A172 (cell line): ENCODE measurements around the gene ANTXR1. TPM values are rescaled to one million over a fixed set of nuclear protein-coding genes. Genes with fewer than 3 reads are reported as not detected.
A peak's percentile ranks its signal among the peaks of the same experiment; 100 is the strongest.

Source experiments
- DNase-seq: peaks from one replicate; pipeline ENCODE4 v3.0.0-alpha.2; 2015; ENCODE audit warnings: low spot score
- total RNA-seq: library from RNA; depleted of rRNA; stranded (reverse); fragments of >200 nt; shearing (Covaris generic); gene quantifications from 2 replicates; pipeline ENCODE4 v1.2.3, GENCODE V29; 2014

ANTXR1 gene
- total RNA-seq, 1 experiment from 2014 or later = 83.5 TPM

DNA sequence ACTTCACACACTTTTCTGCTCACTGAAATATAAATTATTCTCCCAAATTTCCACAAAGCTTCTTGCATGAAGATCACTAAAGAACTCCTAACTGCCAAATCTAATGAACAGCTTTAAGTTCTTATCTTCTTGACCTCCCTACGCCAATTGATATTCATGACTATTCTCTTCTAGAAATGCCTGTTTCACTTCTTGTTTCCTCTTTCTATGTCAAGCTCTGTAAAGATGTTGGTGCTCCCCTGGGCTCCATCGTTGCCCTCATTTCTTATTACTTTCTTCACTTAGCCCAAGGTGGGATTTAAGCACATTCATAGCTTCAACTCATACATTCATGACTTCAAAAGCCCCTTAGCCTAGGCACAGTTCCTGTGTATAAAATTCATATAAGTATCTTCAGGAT is 9.2 kb upstream of the ANTXR1 start:
- DNase-seq = no peak

DNA sequence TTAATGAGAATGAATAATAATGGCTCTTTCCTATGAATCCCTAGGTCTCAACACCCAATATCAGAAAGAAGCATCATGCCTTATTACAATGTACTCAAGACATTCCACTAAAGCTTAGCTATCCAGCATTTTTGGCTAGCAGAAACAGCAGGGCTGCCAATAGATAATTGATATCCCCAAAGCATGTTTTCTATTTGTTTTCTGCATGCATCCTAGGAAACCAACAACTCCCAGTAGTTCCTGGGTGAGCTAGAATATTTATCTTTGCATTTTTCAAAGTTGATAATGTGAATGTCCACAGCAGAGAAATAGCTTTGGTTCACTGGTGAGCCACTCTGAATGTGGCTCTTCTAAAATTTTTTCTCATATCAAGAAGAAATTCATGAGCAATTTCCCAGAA is 5.8 kb upstream of the ANTXR1 start:
- DNase-seq = no peak

DNA sequence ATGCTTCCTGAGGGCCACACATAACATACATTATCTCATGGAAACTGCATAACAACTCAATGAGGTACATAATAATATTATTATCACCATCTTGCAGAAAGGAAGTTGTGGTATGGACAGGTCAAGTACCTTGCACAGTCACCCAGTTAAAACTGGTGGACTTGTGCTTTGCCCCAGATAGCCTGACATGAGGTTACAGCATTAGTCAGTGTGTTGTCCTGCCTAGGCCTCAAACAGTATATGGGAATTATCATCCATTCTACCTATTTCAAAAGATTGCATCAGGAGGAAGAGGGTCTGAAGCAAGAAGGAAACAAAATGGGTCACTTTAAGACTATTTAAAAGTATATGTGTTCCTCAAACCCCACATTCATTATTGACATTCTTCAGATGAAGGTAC is 5.4 kb upstream of the ANTXR1 start:
- no peak for DNase-seq

DNA sequence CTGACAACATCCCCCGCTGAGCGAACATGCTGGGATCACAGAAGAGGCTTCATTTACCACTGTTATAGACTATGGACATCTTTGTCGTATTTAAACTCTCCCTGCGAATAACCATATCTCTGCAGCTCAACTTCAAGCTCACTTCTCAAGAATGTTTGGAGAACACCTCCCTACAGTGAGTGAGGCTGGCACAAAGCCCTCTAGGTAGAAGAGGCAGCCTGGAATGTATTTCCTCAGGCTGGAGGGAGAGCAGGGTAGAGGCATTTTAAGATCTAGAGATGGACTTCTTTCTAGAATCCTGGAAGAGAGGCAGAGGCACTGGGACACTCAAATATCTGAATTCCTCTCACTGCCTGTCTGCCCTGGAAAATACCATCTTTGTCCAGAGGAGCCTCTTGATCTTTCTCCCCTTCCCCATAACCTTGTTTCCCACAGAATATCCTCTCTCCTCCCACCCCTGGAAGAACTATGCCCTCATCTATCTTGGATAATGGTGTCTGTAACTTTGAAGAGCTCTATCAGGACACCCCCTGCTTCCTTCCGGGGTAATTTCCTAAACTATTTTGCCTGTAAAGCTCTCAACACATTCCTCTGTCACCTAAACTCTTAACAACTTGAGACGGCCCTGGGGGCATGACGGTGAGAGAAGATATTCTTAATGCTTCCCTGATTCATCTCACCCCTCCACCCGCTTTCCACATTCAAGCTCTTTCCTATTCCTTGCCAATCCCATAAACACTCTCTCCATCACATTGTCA is 2.4 kb upstream of the ANTXR1 start:
- no peak for DNase-seq

DNA sequence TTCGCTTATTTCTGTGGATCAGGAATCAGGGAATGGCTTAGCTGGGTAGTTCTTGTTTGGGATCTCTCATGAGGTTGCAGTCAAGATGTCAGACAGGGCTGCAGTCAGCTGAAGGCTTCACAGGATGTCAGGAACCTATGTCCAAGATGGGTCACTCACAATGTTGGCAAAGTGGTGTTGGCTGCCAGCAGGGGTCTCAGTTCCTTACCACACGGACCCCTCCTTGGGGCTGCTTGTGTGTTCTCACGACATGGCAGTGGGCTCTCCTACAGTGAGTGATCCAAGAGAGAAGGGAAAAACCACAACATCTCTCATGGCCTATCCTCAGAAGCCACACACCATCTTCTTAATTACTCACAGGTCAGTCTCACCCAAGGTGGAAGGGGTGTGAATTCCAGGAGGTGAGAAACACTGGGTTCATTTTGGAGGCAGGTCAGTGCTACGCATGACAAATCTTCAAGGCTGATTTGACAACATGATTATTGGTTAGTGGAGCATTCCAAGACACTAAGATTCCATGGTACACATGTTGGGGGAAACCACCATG is 1.3 kb upstream of the ANTXR1 start:
- no peak for DNase-seq

DNA sequence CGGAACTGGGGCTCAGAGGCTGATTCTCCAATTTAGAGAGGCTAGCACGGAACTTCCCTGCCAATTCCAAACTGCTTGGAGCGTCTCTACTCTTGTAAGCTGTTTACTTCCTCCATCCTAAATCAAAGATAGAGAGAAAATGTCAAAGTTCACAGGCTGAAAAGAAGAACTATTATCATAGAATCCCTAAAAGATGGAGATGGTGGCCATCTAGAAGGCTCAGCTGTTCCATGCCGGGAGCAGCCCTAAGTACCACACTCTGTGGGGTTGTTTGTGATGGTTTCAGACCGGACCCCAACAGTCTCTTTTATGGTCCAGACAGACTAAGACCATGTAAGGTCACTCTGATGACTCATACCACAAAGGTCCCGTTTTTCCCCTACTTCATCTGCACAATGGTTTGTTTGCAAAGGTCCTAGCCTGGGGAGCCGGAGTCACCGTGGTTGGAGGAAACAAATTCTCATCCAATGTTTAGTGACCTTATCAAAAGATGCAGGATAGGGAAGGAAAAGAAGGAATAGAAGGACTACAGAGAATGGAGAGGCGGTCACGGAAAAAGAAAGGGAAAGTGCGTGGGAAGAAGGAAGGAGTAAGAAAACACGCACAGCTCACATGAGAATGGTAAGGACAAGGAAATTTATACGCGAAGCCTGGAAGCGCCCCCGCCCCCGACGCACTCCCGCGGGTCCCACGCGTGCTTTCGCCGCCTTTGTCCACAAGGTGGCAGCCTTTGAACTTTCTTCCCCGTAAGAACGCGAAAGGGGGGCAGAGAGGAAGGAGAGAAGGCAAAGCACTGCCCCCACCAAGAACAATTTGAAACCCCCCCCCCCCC is 453 bp upstream of the ANTXR1 start:
- DNase-seq = peak; percentile 65

DNA sequence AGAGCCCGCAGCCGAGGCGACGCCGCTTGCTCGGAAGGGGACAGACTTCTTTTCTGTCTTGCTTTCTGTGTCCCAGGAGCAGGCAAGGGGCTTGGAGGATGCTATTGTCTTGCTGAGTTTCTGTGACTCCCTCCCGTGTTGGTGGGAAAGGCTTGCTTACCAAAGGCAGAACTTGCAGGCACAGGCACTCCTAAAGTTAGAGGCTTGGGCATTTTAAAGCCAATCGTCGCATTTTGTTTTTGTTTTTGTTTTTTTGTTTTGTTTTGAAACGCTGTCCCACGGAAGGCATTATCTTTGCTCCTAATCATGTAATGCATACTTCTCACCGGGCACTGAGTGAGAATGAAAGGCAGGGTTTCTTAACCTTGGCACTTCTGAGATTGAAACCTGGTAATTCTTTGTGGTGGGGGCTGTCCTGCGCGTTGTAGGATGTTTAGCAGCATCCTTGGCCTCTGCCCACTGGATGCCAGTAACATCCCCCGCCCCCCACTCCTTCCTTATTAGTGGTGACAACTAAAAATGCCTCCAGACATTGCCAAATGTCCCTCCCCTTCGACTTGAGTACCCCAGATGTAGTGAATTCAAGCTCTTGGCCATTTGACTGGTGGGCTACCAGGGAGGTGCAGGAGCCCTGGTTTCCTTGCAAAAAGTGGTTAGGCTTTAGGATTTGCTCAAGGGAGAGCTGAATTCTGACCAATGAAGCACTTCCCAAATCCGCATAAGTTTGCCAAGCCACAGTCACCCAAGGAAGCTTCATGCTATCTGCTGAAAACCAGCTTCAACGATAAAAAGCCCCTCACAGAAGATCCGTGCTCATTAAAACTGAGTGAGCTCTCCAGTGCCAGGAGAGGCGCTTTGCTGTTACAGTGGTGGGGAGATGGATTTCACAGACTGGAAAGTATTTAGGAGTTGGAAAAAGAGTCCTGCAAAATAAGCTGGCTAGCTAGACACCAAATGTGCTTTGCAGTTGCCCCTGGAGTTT is 1.2 kb downstream of the ANTXR1 start:
- peak; percentile 57 for DNase-seq

DNA sequence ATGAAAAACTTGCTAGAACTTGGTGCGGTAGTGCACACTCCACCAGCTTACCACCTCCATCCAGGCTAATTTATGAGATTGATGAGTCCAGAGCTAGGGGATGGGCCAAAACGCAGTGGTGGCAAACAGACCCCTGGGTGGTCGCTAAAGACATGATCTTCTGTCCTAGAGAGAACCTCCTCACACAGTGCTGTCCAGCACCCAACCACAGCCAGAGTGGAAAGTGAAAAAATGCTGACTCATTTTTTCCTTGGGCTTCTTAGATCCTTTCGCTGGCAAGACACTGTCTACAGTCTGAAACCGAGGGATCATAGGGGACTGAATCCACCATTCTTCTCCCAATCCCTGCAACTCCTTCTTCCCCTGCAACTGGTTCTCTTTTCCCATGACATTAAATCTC is 4.1 kb downstream of the ANTXR1 start:
- DNase-seq = peak; percentile 45

DNA sequence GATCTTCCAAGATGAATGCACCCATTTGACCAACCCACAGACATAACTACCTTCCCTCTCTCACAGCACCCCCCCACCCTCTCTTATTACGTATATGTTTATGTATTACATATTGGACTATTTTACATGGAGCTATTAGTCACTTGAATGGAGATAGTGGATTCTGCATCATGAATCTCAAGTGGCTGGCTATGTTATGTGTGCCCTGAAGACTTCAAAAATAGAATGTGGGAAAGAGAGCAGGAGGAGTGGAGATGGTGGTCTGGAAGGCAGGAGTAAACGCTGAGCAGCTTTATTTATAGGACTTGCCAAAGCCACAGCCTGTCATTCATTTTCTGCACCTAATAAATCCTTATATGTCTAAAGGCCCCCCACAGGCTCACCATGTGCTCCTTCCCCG is 4.9 kb downstream of the ANTXR1 start:
- DNase-seq = no peak

DNA sequence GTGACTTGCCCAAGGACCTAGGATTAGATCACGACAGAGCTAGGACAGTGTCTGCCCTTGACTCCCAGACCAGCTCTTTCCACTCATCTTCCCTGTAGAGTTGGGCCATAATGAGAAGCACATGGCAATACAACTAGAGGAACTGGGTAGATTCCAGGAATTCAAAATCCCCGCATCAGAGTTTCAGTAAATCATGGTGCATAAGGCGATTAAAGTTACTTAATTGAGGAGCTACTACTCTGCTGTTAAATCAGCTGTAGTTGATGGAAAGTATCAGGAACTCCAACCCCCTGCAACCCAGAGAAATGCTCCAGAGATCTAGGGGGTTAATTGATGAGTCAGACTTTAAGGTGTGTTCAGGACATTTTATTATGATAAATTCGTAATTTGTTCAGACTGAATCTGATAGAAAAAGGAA is 5.7 kb downstream of the ANTXR1 start:
- no peak for DNase-seq

DNA sequence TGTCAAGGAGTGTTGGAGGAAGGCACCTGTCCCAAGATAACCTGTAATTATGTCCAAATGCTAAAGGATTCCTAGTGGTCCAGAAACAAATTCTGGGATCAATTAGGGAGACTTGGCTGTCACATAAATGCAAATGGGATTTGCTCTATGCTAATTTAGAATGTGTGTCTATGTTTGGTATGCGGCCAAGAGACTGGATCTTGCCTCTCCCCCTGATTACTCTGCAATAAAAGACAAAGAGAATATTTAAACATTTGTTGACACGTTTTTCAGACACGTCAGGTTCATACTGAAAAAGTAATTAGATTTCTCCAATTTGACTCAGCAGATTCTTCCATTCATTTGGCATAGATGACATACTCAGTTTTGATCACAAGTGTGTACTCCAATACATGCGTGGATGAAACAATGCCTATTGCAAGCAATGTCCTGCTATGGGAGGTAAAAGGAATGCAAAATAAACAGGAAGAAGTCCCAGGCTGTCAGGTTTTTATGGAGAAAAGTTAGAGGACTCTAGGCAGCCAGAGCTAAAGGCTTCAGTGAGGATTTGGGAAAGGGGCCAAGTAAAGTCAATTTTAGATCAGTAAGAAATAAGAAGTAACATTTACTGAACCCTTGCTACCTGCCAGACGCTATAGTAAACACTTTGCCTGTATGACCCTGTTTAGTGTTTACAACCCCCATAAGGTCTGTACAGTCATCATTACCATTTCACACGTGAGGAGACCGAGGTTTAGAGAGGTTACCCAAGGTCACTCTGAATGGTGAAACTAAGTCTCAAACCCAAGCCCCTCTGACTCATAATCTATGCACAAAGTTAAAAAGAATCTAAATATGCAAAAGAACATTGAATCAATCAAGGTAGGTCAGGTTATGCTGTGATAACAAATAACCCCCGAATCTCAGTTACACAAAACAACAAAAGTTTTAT is 7.8 kb downstream of the ANTXR1 start:
- DNase-seq = no peak

DNA sequence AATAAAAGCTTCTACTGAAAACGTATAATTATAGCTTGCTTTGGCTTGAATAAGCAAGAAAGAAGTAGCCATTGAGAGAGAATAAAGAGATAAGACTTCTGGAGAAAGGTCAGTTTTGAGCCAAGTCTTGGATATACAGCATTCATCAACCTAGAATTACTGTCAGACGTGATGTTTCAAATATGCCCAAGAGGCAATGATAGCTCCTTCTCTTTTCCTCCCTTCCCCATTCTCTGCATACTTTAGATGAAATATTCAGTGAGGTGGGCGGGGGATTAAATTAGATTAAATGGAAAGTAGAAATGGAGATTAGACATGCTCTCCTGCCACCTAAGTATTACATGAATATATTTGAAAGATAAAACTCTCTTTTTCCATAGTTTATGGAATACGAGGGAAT is 8.7 kb downstream of the ANTXR1 start:
- no peak for DNase-seq

DNA sequence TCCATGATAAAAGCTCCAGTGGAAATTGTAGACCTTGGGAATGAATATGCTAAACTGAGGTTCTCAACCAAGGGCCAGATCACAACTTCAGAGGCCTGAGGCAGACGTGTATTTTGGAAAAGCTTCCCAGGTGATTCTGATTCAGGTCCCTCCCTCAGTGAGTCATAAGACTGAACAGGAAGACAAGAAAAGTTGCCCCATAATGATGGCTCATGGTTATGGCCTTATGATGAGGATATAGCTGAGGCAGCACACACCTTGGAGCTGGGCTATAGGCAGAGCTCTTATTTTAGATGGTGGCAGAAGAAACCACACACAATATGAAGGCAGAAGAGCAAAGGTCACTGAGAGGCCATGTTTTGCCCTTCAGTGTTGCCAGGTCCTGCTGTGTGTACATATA is 9.6 kb downstream of the ANTXR1 start:
- no peak for DNase-seq

DNA sequence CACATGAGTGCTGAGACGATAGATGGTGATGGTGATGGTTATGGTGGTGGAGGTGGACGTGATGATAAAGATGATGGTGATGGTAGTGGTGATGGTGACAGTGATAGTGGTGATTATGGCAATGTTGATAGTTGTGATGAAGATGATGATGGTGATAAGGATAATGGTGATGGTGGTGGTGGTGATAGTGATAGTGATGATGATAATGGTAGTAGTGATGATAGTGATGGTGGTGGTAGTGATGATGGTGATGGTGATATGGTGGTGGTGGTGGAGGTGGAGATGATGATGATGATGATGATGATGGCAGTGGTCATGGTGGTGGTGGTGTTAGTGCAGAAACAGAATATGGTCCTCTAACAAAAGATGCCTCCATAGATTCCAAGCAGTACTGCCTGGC is 10.3 kb downstream of the ANTXR1 start:
- no peak for DNase-seq

DNA sequence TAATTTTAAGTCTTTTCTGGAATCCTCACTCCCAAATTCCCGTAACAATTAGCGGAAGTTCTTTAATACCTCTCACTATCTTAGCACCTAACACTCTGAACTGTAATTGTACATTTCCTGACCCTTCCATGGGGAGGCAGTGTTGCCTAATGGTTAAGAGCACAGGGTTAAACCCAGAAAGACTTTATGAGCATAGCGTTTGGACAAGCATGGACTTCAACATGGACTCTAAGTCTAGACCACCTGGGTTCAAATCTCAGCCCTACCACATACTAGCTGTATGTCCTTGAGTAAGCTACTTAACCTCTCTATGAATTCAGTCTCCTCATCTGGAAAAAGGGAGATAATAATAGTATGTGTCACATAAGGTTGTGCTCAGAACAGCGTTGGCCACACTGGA is 13.0 kb downstream of the ANTXR1 start:
- no peak for DNase-seq

DNA sequence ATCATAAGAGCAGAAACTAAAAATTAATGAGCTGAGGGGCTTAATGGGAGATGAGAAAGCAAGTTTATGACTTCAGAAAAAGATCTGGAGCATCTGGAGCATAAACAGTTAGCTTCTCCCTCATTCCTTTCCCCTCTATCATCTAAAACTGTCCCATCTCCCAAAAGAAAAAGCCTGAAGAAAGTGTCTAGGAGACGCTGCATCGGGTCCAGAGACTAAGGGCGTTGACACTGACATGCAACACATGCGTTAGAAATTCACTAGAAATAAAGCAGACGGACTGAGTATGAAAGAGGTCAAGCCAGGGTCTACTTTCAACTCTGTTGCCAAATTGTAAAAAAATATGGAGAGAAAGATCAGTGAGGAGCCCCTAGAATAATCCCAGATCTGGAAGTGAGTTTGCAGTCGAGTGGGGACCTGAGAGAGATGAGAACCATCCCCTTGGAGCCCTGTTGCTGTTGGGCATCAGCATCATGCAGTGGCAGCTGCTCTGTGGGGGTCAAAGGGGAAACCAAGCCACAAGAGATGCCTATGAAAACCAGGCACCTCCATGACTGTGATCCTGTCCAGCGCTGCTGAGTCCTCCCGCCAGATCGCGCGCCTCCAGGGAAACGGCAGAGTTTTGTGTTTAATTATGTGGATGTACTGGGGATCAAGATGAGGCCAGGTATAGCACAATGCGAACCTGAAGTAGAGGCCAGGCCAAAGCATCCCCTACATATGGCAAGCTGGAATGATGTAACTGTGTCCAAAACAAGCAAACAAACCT is 13.9 kb downstream of the ANTXR1 start:
- no peak for DNase-seq

DNA sequence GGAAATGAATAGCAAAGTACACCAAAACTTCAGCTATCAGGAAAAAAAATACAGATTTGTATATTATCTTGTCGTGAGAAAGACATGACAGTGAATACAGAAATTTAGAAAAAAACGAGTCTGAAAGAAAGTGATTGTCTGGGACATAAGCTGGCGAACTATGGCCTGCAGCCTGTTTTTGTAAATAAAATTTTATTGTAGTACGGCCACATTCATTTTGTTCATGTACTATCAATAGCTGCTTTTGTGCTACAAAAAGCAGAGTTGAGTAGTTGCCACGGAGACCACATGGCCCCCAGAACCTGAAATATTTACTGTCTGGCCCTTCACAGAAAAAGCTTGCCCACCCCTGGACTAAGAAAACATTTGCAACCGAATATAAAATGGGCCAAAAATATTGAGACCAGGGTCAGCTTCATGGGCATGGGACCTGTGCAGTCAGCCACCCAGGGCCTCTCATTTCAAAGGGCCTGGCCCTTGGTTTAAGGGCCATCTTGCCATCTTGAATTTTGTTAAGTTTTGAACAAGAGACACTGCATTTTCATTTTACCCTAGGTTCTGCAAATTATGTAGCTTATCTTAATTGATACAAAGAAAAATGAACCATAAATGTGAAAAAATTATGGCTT is 17.9 kb downstream of the ANTXR1 start:
- DNase-seq = no peak

DNA sequence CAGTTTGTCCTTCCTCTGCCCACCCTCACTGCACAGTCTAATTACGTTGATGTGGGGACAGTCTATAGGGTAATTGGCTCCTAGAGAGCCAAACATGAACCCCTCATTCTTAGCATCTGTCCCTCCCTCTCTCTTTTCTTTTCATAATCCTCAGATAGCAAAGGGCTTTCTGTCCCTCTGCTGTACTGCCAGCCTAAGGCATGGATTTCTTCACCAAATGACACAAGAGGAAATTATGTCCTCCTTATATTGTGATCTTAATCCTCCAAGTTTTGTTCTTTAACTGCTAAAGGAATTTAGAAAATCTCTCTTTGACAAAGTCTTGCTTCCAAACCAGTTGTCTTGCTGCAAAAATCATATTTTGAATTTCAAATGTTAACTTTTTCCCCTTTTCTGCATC is 18.5 kb downstream of the ANTXR1 start:
- DNase-seq = no peak

DNA sequence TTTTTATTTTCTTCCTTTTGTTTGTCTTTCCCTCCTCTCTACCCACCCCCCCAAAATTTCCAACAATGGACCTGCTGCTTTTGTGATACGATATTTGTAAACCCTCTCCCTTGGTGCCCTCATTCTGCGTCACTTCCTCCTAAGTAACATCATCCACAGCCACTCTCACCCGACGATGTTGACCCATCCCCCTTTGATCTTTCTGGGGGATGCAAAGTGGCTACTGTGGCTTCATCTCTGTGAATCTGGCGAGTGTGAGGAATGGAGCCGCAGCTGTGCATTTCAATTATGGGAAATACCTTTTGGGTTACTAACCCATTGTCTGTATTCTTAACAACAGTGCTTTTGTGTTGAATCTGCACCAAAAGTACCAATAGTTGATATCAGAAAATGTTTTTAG is 19.4 kb downstream of the ANTXR1 start:
- no peak for DNase-seq
